ENCODE data around the gene SKAP1.

The SKAP1 gene

GRCh38 chr17:48148854-48149786 lies 280.9 kb downstream of the SKAP1 start:
- Histone ChIP-seq H3K27me3 (replicated peaks; ENCODE audit: control insufficient read depth, insufficient read depth, low read length) (peaks cover 86% of the 10 kb centered on the region), H3K4me1 (ENCODE audit: control insufficient read depth, insufficient read depth, low read length) (no peaks in the 10 kb centered on the region), H3K9me3 (ENCODE audit: control insufficient read depth, low read length) (no peaks in the 10 kb centered on the region), H3K36me3 (ENCODE audit: control insufficient read depth, insufficient read depth, low read length, severe bottlenecking) (no peaks in the 10 kb centered on the region), H3K9ac (ENCODE audit: low read length) (no peak overlapping the region), H3K4me3 (ENCODE audit: low read length) (no peak overlapping the region)
- DNase-seq (ENCODE audit: low read depth) = no peak

- no peaks in the 10 kb centered on the region for H3K4me1 ChIP-seq (ENCODE audit: control insufficient read depth, insufficient read depth, low read length)
- H3K27me3 ChIP-seq (replicated peaks; ENCODE audit: control insufficient read depth, insufficient read depth, low read length) = peaks cover 89% of the 10 kb centered on the region
Measured at GRCh38 chr17:48148029-48148770, 281.8 kb downstream of the SKAP1 start.

GRCh38 chr17:48144976-48145798 lies 284.8 kb downstream of the SKAP1 start:
- peaks cover 81% of the 10 kb centered on the region for H3K27me3 ChIP-seq (replicated peaks; ENCODE audit: control insufficient read depth, insufficient read depth, low read length)
- no peaks in the 10 kb centered on the region for H3K9me3 ChIP-seq (ENCODE audit: control insufficient read depth, low read length)
- no peak overlapping the region for H3K4me3 ChIP-seq (ENCODE audit: low read length)
- no peaks in the 10 kb centered on the region for H3K4me1 ChIP-seq (ENCODE audit: control insufficient read depth, insufficient read depth, low read length)
- no peaks in the 10 kb centered on the region for H3K36me3 ChIP-seq (ENCODE audit: control insufficient read depth, insufficient read depth, low read length, severe bottlenecking)
- no peak overlapping the region for H3K9ac ChIP-seq (ENCODE audit: low read length)
- DNase-seq (ENCODE audit: low read depth) = no peak

More at GRCh38 chr17:48148029-48148770, 281.8 kb downstream of the SKAP1 start:
- Histone ChIP-seq H3K4me3 (ENCODE audit: low read length) (no peak overlapping the region), H3K36me3 (ENCODE audit: control insufficient read depth, insufficient read depth, low read length, severe bottlenecking) (no peaks in the 10 kb centered on the region), H3K9me3 (ENCODE audit: control insufficient read depth, low read length) (no peaks in the 10 kb centered on the region), H3K9ac (ENCODE audit: low read length) (no peak overlapping the region)
- DNase-seq (ENCODE audit: low read depth) = no peak

GRCh38 chr17:48144231-48144630 lies 285.8 kb downstream of the SKAP1 start:
- Histone ChIP-seq H3K9me3 (ENCODE audit: control insufficient read depth, low read length) (no peaks in the 10 kb centered on the region), H3K4me3 (ENCODE audit: low read length) (no peak overlapping the region), H3K9ac (ENCODE audit: low read length) (no peak overlapping the region), H3K27me3 (replicated peaks; ENCODE audit: control insufficient read depth, insufficient read depth, low read length) (peaks cover 74% of the 10 kb centered on the region), H3K4me1 (ENCODE audit: control insufficient read depth, insufficient read depth, low read length) (no peaks in the 10 kb centered on the region), H3K36me3 (ENCODE audit: control insufficient read depth, insufficient read depth, low read length, severe bottlenecking) (no peaks in the 10 kb centered on the region)
- no peak for DNase-seq (ENCODE audit: low read depth)

GRCh38 chr17:48143629-48144028 lies 286.4 kb downstream of the SKAP1 start:
- Histone ChIP-seq H3K4me1 (ENCODE audit: control insufficient read depth, insufficient read depth, low read length) (no peaks in the 10 kb centered on the region), H3K9me3 (ENCODE audit: control insufficient read depth, low read length) (no peaks in the 10 kb centered on the region), H3K9ac (ENCODE audit: low read length) (no peak overlapping the region), H3K36me3 (ENCODE audit: control insufficient read depth, insufficient read depth, low read length, severe bottlenecking) (no peaks in the 10 kb centered on the region), H3K27me3 (replicated peaks; ENCODE audit: control insufficient read depth, insufficient read depth, low read length) (peaks cover 68% of the 10 kb centered on the region), H3K4me3 (ENCODE audit: low read length) (no peak overlapping the region)
- DNase-seq (ENCODE audit: low read depth) = no peak

GRCh38 chr17:48139944-48140343 lies 290.1 kb downstream of the SKAP1 start:
- H3K9me3 ChIP-seq (ENCODE audit: control insufficient read depth, low read length) = no peaks in the 10 kb centered on the region
- DNase-seq (ENCODE audit: low read depth) = no peak
- no peaks in the 10 kb centered on the region for H3K36me3 ChIP-seq (ENCODE audit: control insufficient read depth, insufficient read depth, low read length, severe bottlenecking)
- H3K9ac ChIP-seq (ENCODE audit: low read length) = no peak overlapping the region
- no peaks in the 10 kb centered on the region for H3K4me1 ChIP-seq (ENCODE audit: control insufficient read depth, insufficient read depth, low read length)
- H3K4me3 ChIP-seq (ENCODE audit: low read length) = no peak overlapping the region
- H3K27me3 ChIP-seq (replicated peaks; ENCODE audit: control insufficient read depth, insufficient read depth, low read length) = peaks cover 42% of the 10 kb centered on the region

- Histone ChIP-seq H3K36me3 (ENCODE audit: control insufficient read depth, insufficient read depth, low read length, severe bottlenecking) (no peaks in the 10 kb centered on the region), H3K27me3 (replicated peaks; ENCODE audit: control insufficient read depth, insufficient read depth, low read length) (peaks cover 21% of the 10 kb centered on the region), H3K9me3 (ENCODE audit: control insufficient read depth, low read length) (no peaks in the 10 kb centered on the region), H3K9ac (ENCODE audit: low read length) (no peak overlapping the region), H3K4me3 (ENCODE audit: low read length) (no peak overlapping the region), H3K4me1 (ENCODE audit: control insufficient read depth, insufficient read depth, low read length) (no peaks in the 10 kb centered on the region)
- DNase-seq (ENCODE audit: low read depth) = no peak
Measured at GRCh38 chr17:48137656-48138055, 292.4 kb downstream of the SKAP1 start.

GRCh38 chr17:48134912-48135480 lies 295.0 kb downstream of the SKAP1 start:
- Histone ChIP-seq H3K4me1 (ENCODE audit: control insufficient read depth, insufficient read depth, low read length) (no peaks in the 10 kb centered on the region), H3K9me3 (ENCODE audit: control insufficient read depth, low read length) (no peaks in the 10 kb centered on the region), H3K36me3 (ENCODE audit: control insufficient read depth, insufficient read depth, low read length, severe bottlenecking) (no peaks in the 10 kb centered on the region), H3K27me3 (replicated peaks; ENCODE audit: control insufficient read depth, insufficient read depth, low read length) (peaks cover under 1% of the 10 kb centered on the region), H3K4me3 (ENCODE audit: low read length) (no peak overlapping the region), H3K9ac (ENCODE audit: low read length) (no peak overlapping the region)
- DNase-seq (ENCODE audit: low read depth) = no peak

- no peak overlapping the region for H3K9ac ChIP-seq (ENCODE audit: low read length)
- no peaks in the 10 kb centered on the region for H3K27me3 ChIP-seq (replicated peaks; ENCODE audit: control insufficient read depth, insufficient read depth, low read length)
- H3K36me3 ChIP-seq (ENCODE audit: control insufficient read depth, insufficient read depth, low read length, severe bottlenecking) = no peaks in the 10 kb centered on the region
- H3K4me3 ChIP-seq (ENCODE audit: low read length) = no peak overlapping the region
- H3K4me1 ChIP-seq (ENCODE audit: control insufficient read depth, insufficient read depth, low read length) = no peaks in the 10 kb centered on the region
- H3K9me3 ChIP-seq (ENCODE audit: control insufficient read depth, low read length) = no peaks in the 10 kb centered on the region
- no peak for DNase-seq (ENCODE audit: low read depth)
Measured at GRCh38 chr17:48132385-48132784, 297.6 kb downstream of the SKAP1 start.

- no peaks in the 10 kb centered on the region for H3K36me3 ChIP-seq (ENCODE audit: control insufficient read depth, insufficient read depth, low read length, severe bottlenecking)
- peak; percentile 91 for DNase-seq (ENCODE audit: low read depth)
- no peaks in the 10 kb centered on the region for H3K27me3 ChIP-seq (replicated peaks; ENCODE audit: control insufficient read depth, insufficient read depth, low read length)
- H3K4me1 ChIP-seq (ENCODE audit: control insufficient read depth, insufficient read depth, low read length) = peaks cover under 1% of the 10 kb centered on the region
- H3K9ac ChIP-seq (ENCODE audit: low read length) = no peak overlapping the region
- no peak overlapping the region for H3K4me3 ChIP-seq (ENCODE audit: low read length)
- no peaks in the 10 kb centered on the region for H3K9me3 ChIP-seq (ENCODE audit: control insufficient read depth, low read length)
Measured at GRCh38 chr17:48131216-48131824, 298.7 kb downstream of the SKAP1 start.

Data from adipocyte (in vitro differentiated cells).